Measurements from ENCODE around the gene XKR7.
"Not testable (repeated sequence)": the region's sequence is repeated elsewhere in the genome, so short reads cannot be mapped to it uniquely, and the experiment has no call there.

XKR7 gene

GRCh38 chr20:32031007-32031958, 63.3 kb downstream of the XKR7 start:
- DNase-seq (ENCODE audit: extremely low spot score), result peak; percentile 69
- ChIA-PET POLR2A (no interaction called here), CTCF (interaction anchor here (0.6 to 8.1 kb wide), 63 partner anchors 9 to 622 kb away, joined by 3 to 92 read pairs (median 4); partner anchors contain the start of genes DUSP15, HCK, MYLK2 and PDRG1)
- peak; percentile 60 for TF ChIP-seq CTCF (IDR thresholded peaks at IDR 0.05; ENCODE audit: control extremely low read depth, extremely low read depth, low read depth, missing control alignments)

GRCh38 chr20:32033316-32033715, 65.4 kb downstream of the XKR7 start:
- POLR2A ChIA-PET, result no interaction called here
- CTCF ChIA-PET, result interaction anchor here (1.2 to 8.1 kb wide), 9 partner anchors 10 to 210 kb away, joined by 3 to 92 read pairs (median 28); partner anchors contain the start of gene PDRG1
- no peak for DNase-seq (ENCODE audit: extremely low spot score)
- no peak for TF ChIP-seq CTCF (IDR thresholded peaks at IDR 0.05; ENCODE audit: control extremely low read depth, extremely low read depth, low read depth, missing control alignments)

GRCh38 chr20:32033721-32034120, 65.8 kb downstream of the XKR7 start:
- DNase-seq (ENCODE audit: extremely low spot score); POLR2A ChIA-PET: not testable (repeated sequence)
- CTCF ChIA-PET, result interaction anchor here (1.2 to 8.1 kb wide), 8 partner anchors 9 to 211 kb away, joined by 3 to 92 read pairs (median 28); no protein-coding TSS in a partner anchor

GRCh38 chr20:32034581-32035425, 66.9 kb downstream of the XKR7 start:
- CTCF ChIA-PET, result interaction anchor here (1.0 to 8.1 kb wide), 24 partner anchors 8 to 212 kb away, joined by 3 to 92 read pairs (median 5); partner anchors contain the start of gene HCK
- POLR2A ChIA-PET, result interaction anchor here (0.7 kb wide), 1 partner anchor 30 kb away, joined by 3 read pairs; no protein-coding TSS in a partner anchor
- no peak for DNase-seq (ENCODE audit: extremely low spot score)
- TF ChIP-seq CTCF (IDR thresholded peaks at IDR 0.05; ENCODE audit: control extremely low read depth, extremely low read depth, low read depth, missing control alignments), result peak; percentile 46

GRCh38 chr20:32035426-32035779, 67.5 kb downstream of the XKR7 start:
- ChIA-PET POLR2A (no interaction called here), CTCF (interaction anchor here (0.6 to 8.1 kb wide), 25 partner anchors 10 to 212 kb away, joined by 3 to 92 read pairs (median 5); partner anchors contain the start of genes HCK and PDRG1)
- no peak for DNase-seq (ENCODE audit: extremely low spot score)
- no peak for TF ChIP-seq CTCF (IDR thresholded peaks at IDR 0.05; ENCODE audit: control extremely low read depth, extremely low read depth, low read depth, missing control alignments)

GRCh38 chr20:32036252-32036651, 68.3 kb downstream of the XKR7 start:
- TF ChIP-seq CTCF (IDR thresholded peaks at IDR 0.05; ENCODE audit: control extremely low read depth, extremely low read depth, low read depth, missing control alignments), result no peak
- CTCF ChIA-PET, result interaction anchor here (0.8 to 8.1 kb wide), 13 partner anchors 13 to 213 kb away, joined by 3 to 92 read pairs (median 6); no protein-coding TSS in a partner anchor
- no peak for DNase-seq (ENCODE audit: extremely low spot score)
- POLR2A ChIA-PET, result no interaction called here
